ENCODE data around the gene PCNT.

DNA sequence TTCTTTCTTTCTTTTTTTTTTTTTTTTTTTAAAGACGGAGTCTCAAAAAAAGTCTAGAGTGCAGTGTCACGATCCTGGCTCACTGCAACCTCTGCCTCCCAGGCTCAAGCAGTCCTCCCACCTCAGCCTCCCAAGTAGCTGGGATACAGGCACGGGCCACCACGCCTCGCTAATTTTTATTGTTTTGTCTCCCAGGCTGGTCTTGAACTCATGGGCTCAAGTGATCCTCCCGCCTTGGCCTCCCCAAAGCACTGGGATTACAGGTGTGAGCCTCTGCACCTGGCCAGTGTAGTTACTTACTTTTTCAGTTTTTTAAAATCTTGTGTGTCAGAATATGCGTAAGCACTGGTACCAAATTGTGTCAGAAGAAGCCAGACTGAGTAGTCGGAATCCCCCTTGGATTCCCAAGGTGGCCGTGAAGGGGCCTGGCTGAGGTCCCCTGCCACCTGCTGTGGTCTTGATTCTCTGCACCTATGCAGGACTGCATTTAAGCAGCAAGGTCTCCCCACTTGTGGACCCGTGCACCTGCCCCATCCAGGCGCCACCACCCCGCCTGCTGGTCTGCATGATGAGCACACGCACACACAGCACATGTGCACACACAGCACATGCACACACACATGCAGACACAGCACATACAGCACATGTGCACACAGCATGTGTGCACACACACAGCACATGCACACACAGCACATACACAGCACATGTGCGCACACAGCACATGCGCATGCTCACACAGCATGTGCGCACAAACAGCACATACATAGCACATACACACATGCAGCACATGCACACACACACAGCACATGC, 47.5 kb downstream of the PCNT start:
- no peak for TF ChIP-seq RAD21 (CRISPR knock-in tag; conservative IDR thresholded peaks at IDR 0.05 in 1 of 2, IDR thresholded peaks at IDR 0.05 in 1 of 2)
- no peak for TF ChIP-seq POLR2A (conservative IDR thresholded peaks at IDR 0.05)
- TF ChIP-seq MEF2D (tag; conservative IDR thresholded peaks at IDR 0.05; ENCODE audit: low read depth): no peak
- TF ChIP-seq ZNF77 (CRISPR knock-in tag; IDR thresholded peaks at IDR 0.05): no peak
- no peak for TF ChIP-seq ZNF224 (CRISPR knock-in tag; IDR thresholded peaks at IDR 0.05)
- TF ChIP-seq REST (IDR thresholded peaks at IDR 0.05; ENCODE audit: borderline replicate concordance): no peak
- no peak for TF ChIP-seq REST (CRISPR knock-in tag; IDR thresholded peaks at IDR 0.05; ENCODE audit: low read depth)
